T47D (cell line): ENCODE measurements around the gene CALHM2.

Source experiments
- DNase-seq, 2 experiments: peaks; one replicate each; pipeline versions ENCODE4 v3.0.0 to v3.0.0-alpha.2; 2011 to 2012; ENCODE audit warnings: low read depth in 1 of 2, low spot score in 1 of 2
- JUND ChIP-seq: IDR thresholded peaks from 2 replicates; pipeline ENCODE4 v1.6.1; 2012; ENCODE audit warnings: low read depth
- in situ Hi-C: cut with HindIII; loops from 2 replicates; pipeline ENCODE4 v1.10.0; 2016; ENCODE audit warnings: low sequenced_read_pairs, low pct_unique_long_range_greater_than_20kb

The CALHM2 gene

GRCh38 chr10:103454026-103454425 lies 1.9 kb upstream of the CALHM2 start:
- no peak for DNase-seq
- in situ Hi-C loops, result no loop called here
- TF ChIP-seq JUND, result no peak

- in situ Hi-C loops, result no loop called here
- no peak for TF ChIP-seq JUND
Observed at GRCh38 chr10:103452506-103453230, 498 bp upstream of the CALHM2 start.

GRCh38 chr10:103451091-103451813 lies 918 bp downstream of the CALHM2 start:
- in situ Hi-C loops, result no loop called here
- no peak for TF ChIP-seq JUND
- peak; percentile 25 to 33 for DNase-seq

More at GRCh38 chr10:103452506-103453230, 498 bp upstream of the CALHM2 start:
- no peak for DNase-seq

GRCh38 chr10:103450201-103450695 lies 1.9 kb downstream of the CALHM2 start:
- DNase-seq, result no peak
- no peak for TF ChIP-seq JUND
- in situ Hi-C loops, result no loop called here

- in situ Hi-C loops, result no loop called here
- no peak for TF ChIP-seq JUND
- DNase-seq, result no peak
Observed at GRCh38 chr10:103449208-103450144, 2.7 kb downstream of the CALHM2 start.

- TF ChIP-seq JUND, result no peak
- in situ Hi-C loops, result no loop called here
- DNase-seq, result no peak
Observed at GRCh38 chr10:103448746-103449145, 3.4 kb downstream of the CALHM2 start.

- no peak for TF ChIP-seq JUND
- DNase-seq, result no peak
- in situ Hi-C loops, result no loop called here
Observed at GRCh38 chr10:103447187-103447586, 5.0 kb downstream of the CALHM2 start.

GRCh38 chr10:103445767-103446567 lies 6.2 kb downstream of the CALHM2 start:
- DNase-seq, result no peak
- TF ChIP-seq JUND, result no peak
- in situ Hi-C loops, result no loop called here

- no peak for DNase-seq
- in situ Hi-C loops, result no loop called here
- TF ChIP-seq JUND, result no peak
Observed at GRCh38 chr10:103445366-103445765, 6.8 kb downstream of the CALHM2 start.

GRCh38 chr10:103444478-103444877 lies 7.7 kb downstream of the CALHM2 start:
- TF ChIP-seq JUND, result no peak
- in situ Hi-C loops, result no loop called here
- no peak for DNase-seq

- DNase-seq, result no peak
- no peak for TF ChIP-seq JUND
- in situ Hi-C loops, result no loop called here
Observed at GRCh38 chr10:103443475-103444185, 8.5 kb downstream of the CALHM2 start.

- DNase-seq, result no peak
- in situ Hi-C loops, result no loop called here
- no peak for TF ChIP-seq JUND
Observed at GRCh38 chr10:103442031-103442461, 10.1 kb downstream of the CALHM2 start.
